Stimulated activated CD8-positive, alpha-beta memory T cell treated with anti-CD3 and anti-CD28 coated beads, Interleukin-12 subunit alpha, Interleukin-12 subunit beta, amount 100 ng/mL, for 1 hour (primary cell): ENCODE results near the gene CDKN3.
"Not testable (repeated sequence)": the region's sequence is repeated elsewhere in the genome, so short reads cannot be mapped to it uniquely, and the experiment has no call there.

Experiments used
- DNase-seq: peaks from one replicate; pipeline ENCODE4 v3.0.0-alpha.2; 2020; ENCODE audit warnings: low read depth

Gene CDKN3

GRCh38 chr14:54456820-54457608, 60.2 kb downstream of the CDKN3 start:
- DNase-seq = not testable (repeated sequence)

- DNase-seq = no peak
These were observed 60.8 kb downstream of the CDKN3 start for GRCh38 chr14:54457609-54457996.

- not testable (repeated sequence) for DNase-seq
These were observed 61.7 kb downstream of the CDKN3 start for GRCh38 chr14:54458536-54458935.

GRCh38 chr14:54459106-54459505, 62.3 kb downstream of the CDKN3 start:
- no peak for DNase-seq

- DNase-seq = no peak
These were observed 65.2 kb downstream of the CDKN3 start for GRCh38 chr14:54462048-54462447.

- DNase-seq = no peak
These were observed 68.8 kb downstream of the CDKN3 start for GRCh38 chr14:54465654-54466053.

- no peak for DNase-seq
These were observed 70.5 kb downstream of the CDKN3 start for GRCh38 chr14:54467280-54467679.
